ENCODE results near the gene TAS2R42. TPM values are rescaled to one million over a fixed set of nuclear protein-coding genes. Genes with fewer than 3 reads are reported as not detected.

The TAS2R42 gene
- total and polyA plus RNA-seq, 2 experiments from 2014 or later = not detected

DNA sequence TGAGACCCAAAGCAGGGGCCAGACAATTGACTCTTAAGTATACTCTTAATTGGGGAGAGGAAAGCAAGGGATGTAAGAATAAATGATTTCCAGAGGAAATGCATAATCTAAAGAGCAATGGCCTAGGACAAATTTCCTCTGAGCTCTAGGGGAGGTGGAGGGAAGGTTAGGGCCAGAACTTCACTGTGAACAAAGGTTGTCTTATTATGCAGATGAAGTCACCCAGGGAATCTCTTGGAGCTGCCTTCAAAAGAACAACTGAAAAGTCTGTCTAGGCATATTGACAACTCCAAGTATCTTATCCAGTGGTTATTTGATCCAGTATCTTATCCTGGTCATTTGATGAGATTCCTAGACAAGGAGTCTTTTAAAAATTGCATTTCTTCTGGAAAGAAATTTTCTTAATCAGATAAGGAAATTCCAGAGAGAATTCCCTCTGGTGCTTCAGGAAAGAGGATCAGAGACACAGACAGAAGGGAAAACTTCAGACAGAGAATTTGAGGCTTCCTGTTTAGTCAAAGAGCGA is 32.3 kb downstream of the TAS2R42 start:
- Histone ChIP-seq H4K20me1 (ENCODE audit: insufficient read depth, poor library complexity, severe bottlenecking) (no peaks in the 10 kb centered on the region), H3K27ac (no peak overlapping the region), H3K4me2 (no peak overlapping the region), H2AFZ (no peak overlapping the region), H3K9me3 (ENCODE audit: low read depth) (no peaks in the 10 kb centered on the region), H3K79me2 (peaks cover 78% of the 10 kb centered on the region), H3K27me3 (no peaks in the 10 kb centered on the region), H3K36me3 (replicated peaks; ENCODE audit: insufficient read depth, low read depth) (no peaks in the 10 kb centered on the region), H3K9me2 (replicated peaks; ENCODE audit: insufficient read depth) (no peaks in the 10 kb centered on the region), H3K4me3 (no peak overlapping the region), H3K4me1 (ENCODE audit: insufficient read depth) (no peaks in the 10 kb centered on the region)
- no peak for DNase-seq (ENCODE audit: low spot score)
- WGBS (ENCODE audit: low lambda C conversion rate, missing lambda C conversion rate) = 100% methylated on average over 1 of the region's 1 CpG
- TF ChIP-seq, protein P1, sequence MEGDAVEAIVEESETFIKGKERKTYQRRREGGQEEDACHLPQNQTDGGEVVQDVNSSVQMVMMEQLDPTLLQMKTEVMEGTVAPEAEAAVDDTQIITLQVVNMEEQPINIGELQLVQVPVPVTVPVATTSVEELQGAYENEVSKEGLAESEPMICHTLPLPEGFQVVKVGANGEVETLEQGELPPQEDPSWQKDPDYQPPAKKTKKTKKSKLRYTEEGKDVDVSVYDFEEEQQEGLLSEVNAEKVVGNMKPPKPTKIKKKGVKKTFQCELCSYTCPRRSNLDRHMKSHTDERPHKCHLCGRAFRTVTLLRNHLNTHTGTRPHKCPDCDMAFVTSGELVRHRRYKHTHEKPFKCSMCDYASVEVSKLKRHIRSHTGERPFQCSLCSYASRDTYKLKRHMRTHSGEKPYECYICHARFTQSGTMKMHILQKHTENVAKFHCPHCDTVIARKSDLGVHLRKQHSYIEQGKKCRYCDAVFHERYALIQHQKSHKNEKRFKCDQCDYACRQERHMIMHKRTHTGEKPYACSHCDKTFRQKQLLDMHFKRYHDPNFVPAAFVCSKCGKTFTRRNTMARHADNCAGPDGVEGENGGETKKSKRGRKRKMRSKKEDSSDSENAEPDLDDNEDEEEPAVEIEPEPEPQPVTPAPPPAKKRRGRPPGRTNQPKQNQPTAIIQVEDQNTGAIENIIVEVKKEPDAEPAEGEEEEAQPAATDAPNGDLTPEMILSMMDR (IDR thresholded peaks at IDR 0.05; ENCODE audit: poor library complexity) = no peak
- no peak for TF ChIP-seq EZH2 (IDR thresholded peaks at IDR 0.05; ENCODE audit: borderline replicate concordance)

DNA sequence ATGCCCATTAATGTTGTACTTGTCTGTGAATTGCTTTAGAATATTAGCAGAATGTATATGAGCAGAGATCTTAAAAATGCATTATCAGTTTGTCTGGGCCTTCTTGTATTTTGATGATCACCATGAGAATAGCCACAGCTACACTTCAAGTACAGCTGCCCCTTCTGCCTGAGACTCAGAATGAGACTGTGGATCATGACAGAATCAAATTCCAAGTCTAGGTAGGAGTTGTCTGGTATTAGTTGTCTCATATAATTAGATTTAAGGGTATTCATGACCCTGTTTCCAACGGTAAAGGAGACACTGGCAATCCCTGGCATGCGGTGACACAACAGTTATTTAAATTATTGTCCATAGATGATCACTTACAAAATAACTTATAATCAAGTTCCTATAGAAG is 34.0 kb downstream of the TAS2R42 start:
- Histone ChIP-seq H3K79me2 (peaks cover 61% of the 10 kb centered on the region), H3K4me1 (ENCODE audit: insufficient read depth) (no peaks in the 10 kb centered on the region), H3K9me2 (replicated peaks; ENCODE audit: insufficient read depth) (no peaks in the 10 kb centered on the region), H3K4me3 (no peak overlapping the region), H3K36me3 (replicated peaks; ENCODE audit: insufficient read depth, low read depth) (no peaks in the 10 kb centered on the region), H3K9me3 (ENCODE audit: low read depth) (no peaks in the 10 kb centered on the region), H3K4me2 (no peak overlapping the region), H3K27me3 (no peaks in the 10 kb centered on the region), H3K27ac (no peak overlapping the region), H4K20me1 (ENCODE audit: insufficient read depth, poor library complexity, severe bottlenecking) (no peaks in the 10 kb centered on the region), H2AFZ (no peak overlapping the region)
- TF ChIP-seq EZH2phosphoT487 (IDR thresholded peaks at IDR 0.05; ENCODE audit: low read depth, severe bottlenecking, unreplicated experiment) = no peak
- TF ChIP-seq, protein P1 (IDR thresholded peaks at IDR 0.05; ENCODE audit: poor library complexity) = no peak
- TF ChIP-seq EZH2 (IDR thresholded peaks at IDR 0.05; ENCODE audit: borderline replicate concordance) = no peak
- DNase-seq (ENCODE audit: low spot score) = no peak
- WGBS (ENCODE audit: low lambda C conversion rate, missing lambda C conversion rate) = 94% methylated on average over 2 of the region's 2 CpGs

DNA sequence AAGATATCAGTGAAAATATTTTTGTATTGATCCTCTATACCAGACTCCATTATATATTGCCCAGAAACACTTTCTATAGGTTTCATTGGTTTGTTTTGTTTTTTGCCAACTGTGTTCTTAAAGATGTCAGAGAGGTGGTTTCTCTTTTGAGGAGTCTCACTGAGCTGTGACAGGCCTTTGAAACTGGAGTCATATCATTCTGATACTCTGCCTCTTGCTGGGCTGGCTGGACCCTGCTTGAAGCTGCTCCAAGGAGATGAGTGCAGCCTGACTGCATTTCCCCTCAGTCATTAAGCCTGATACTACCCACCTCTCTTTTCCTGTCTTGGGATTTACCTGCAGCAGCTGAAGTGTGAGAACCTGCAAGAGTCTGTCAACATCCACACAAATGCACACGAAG is 35.9 kb downstream of the TAS2R42 start:
- DNase-seq (ENCODE audit: low spot score) = no peak
- Histone ChIP-seq H2AFZ (no peak overlapping the region), H3K27ac (no peak overlapping the region), H3K9me3 (ENCODE audit: low read depth) (no peaks in the 10 kb centered on the region), H3K4me1 (ENCODE audit: insufficient read depth) (no peaks in the 10 kb centered on the region), H4K20me1 (ENCODE audit: insufficient read depth, poor library complexity, severe bottlenecking) (no peaks in the 10 kb centered on the region), H3K4me3 (no peak overlapping the region), H3K36me3 (replicated peaks; ENCODE audit: insufficient read depth, low read depth) (no peaks in the 10 kb centered on the region), H3K79me2 (peaks cover 62% of the 10 kb centered on the region), H3K9me2 (replicated peaks; ENCODE audit: insufficient read depth) (no peaks in the 10 kb centered on the region), H3K27me3 (no peaks in the 10 kb centered on the region), H3K4me2 (no peak overlapping the region)
- WGBS (ENCODE audit: low lambda C conversion rate, missing lambda C conversion rate) = 75% methylated on average over 1 of the region's 1 CpG
- TF ChIP-seq, protein P1 (IDR thresholded peaks at IDR 0.05; ENCODE audit: poor library complexity) = no peak
- TF ChIP-seq EZH2 (IDR thresholded peaks at IDR 0.05; ENCODE audit: borderline replicate concordance) (no peak), EZH2phosphoT487 (IDR thresholded peaks at IDR 0.05; ENCODE audit: low read depth, severe bottlenecking, unreplicated experiment) (no peak)

DNA sequence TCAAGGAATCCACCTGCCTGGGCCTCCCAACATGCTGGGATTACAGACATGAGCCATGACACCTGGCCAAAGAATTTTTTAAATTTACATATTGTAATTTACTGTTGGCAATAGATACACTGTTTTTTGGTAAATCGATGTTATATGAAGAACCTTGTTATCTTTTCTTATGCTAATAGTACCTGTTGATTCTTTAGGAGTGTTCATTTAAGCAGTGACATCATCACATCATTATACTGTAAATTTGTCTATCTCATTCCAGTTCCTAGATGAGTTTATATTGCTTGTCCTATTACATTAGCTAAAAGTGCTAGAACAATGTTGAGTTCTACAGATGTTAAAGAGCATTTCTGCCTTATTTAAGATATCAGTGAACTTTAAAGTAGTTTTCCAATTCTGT is 39.3 kb downstream of the TAS2R42 start:
- TF ChIP-seq EZH2 (IDR thresholded peaks at IDR 0.05; ENCODE audit: borderline replicate concordance) (no peak), EZH2phosphoT487 (IDR thresholded peaks at IDR 0.05; ENCODE audit: low read depth, severe bottlenecking, unreplicated experiment) (no peak)
- TF ChIP-seq, protein P1 (IDR thresholded peaks at IDR 0.05; ENCODE audit: poor library complexity) = no peak
- DNase-seq (ENCODE audit: low spot score) = no peak
- Histone ChIP-seq H3K9me2 (replicated peaks; ENCODE audit: insufficient read depth) (no peaks in the 10 kb centered on the region), H3K79me2 (peaks cover 56% of the 10 kb centered on the region), H3K27me3 (no peaks in the 10 kb centered on the region), H3K27ac (no peak overlapping the region), H3K4me3 (no peak overlapping the region), H3K4me2 (no peak overlapping the region), H3K36me3 (replicated peaks; ENCODE audit: insufficient read depth, low read depth) (no peaks in the 10 kb centered on the region), H3K4me1 (ENCODE audit: insufficient read depth) (no peaks in the 10 kb centered on the region), H4K20me1 (ENCODE audit: insufficient read depth, poor library complexity, severe bottlenecking) (no peaks in the 10 kb centered on the region), H2AFZ (no peak overlapping the region), H3K9me3 (ENCODE audit: low read depth) (no peaks in the 10 kb centered on the region)
- WGBS (ENCODE audit: low lambda C conversion rate, missing lambda C conversion rate) = 100% methylated on average over 1 of the region's 1 CpG
